Renal pelvis (tissue), 4 donors: ENCODE data around the gene KIF6. TPM values are rescaled to one million over a fixed set of nuclear protein-coding genes. Genes with fewer than 3 reads are reported as not detected.

Source experiments
- DNase-seq: peaks from one replicate; pipeline ENCODE4 v3.0.0-alpha.2; 2013
- polyA plus RNA-seq, 3 donors: library from polyadenylated mRNA; unstranded; fragments of 120-200 nt; gene quantifications; one replicate each; pipeline ENCODE4 v1.2.1, GENCODE V29; 2013; ENCODE audit not compliant: insufficient read length in 3 of 3

KIF6 gene
- polyA plus RNA-seq, 3 donors, result 3.5 to 4.1 (median 3.9) TPM

- DNase-seq, result no peak
These were observed 303.0 kb downstream of the KIF6 start for GRCh38 chr6:39422238-39422637.

GRCh38 chr6:39421383-39422225, 303.6 kb downstream of the KIF6 start:
- no peak for DNase-seq

GRCh38 chr6:39420300-39421265, 304.6 kb downstream of the KIF6 start:
- DNase-seq, result no peak

- DNase-seq, result no peak
These were observed 305.6 kb downstream of the KIF6 start for GRCh38 chr6:39419607-39420006.

- DNase-seq, result no peak
These were observed 307.8 kb downstream of the KIF6 start for GRCh38 chr6:39417440-39417839.

GRCh38 chr6:39416728-39417127, 308.5 kb downstream of the KIF6 start:
- no peak for DNase-seq

- DNase-seq, result no peak
These were observed 309.2 kb downstream of the KIF6 start for GRCh38 chr6:39416026-39416425.

GRCh38 chr6:39415482-39415881, 309.7 kb downstream of the KIF6 start:
- DNase-seq, result no peak

GRCh38 chr6:39411465-39411864, 313.7 kb downstream of the KIF6 start:
- DNase-seq, result no peak

- no peak for DNase-seq
These were observed 314.2 kb downstream of the KIF6 start for GRCh38 chr6:39411001-39411400.

- no peak for DNase-seq
These were observed 315.3 kb downstream of the KIF6 start for GRCh38 chr6:39409889-39410288.

GRCh38 chr6:39407446-39407993, 317.7 kb downstream of the KIF6 start:
- DNase-seq, result no peak

- no peak for DNase-seq
These were observed 320.9 kb downstream of the KIF6 start for GRCh38 chr6:39404312-39404711.

- DNase-seq, result no peak
These were observed 321.9 kb downstream of the KIF6 start for GRCh38 chr6:39403304-39403703.

- DNase-seq, result no peak
These were observed 322.9 kb downstream of the KIF6 start for GRCh38 chr6:39402239-39402751.

- DNase-seq, result no peak
These were observed 323.8 kb downstream of the KIF6 start for GRCh38 chr6:39401376-39401775.

- DNase-seq, result no peak
These were observed 325.2 kb downstream of the KIF6 start for GRCh38 chr6:39400026-39400425.

GRCh38 chr6:39396854-39397253, 328.4 kb downstream of the KIF6 start:
- DNase-seq, result no peak

GRCh38 chr6:39393075-39393474, 332.1 kb downstream of the KIF6 start:
- DNase-seq, result no peak

GRCh38 chr6:39391182-39391581, 334.0 kb downstream of the KIF6 start:
- no peak for DNase-seq

GRCh38 chr6:39389484-39389767, 335.8 kb downstream of the KIF6 start:
- DNase-seq, result no peak
